Erythroblast (primary cell): ENCODE data around the gene AP5Z1.

Experiments used
- GATA1 ChIP-seq: IDR thresholded peaks from 2 replicates; pipeline ENCODE4 v1.6.1; 2011; ENCODE audit warnings: low read depth, mild to moderate bottlenecking, control low read depth, low read length, moderate library complexity
- POLR2A ChIP-seq: IDR thresholded peaks from 2 replicates; pipeline ENCODE4 v1.6.1; 2011; ENCODE audit warnings: mild to moderate bottlenecking, low read length

- TF ChIP-seq POLR2A (no peak), GATA1 (no peak)
Measured at GRCh38 chr7:4834601-4835397, 59.4 kb downstream of the AP5Z1 start.
